Thyroid gland (tissue), 4 donors: ENCODE results near the gene ICAM4.

Experiments used
- CTCF ChIP-seq, 6 experiments: fragments of 200-600 bp in 3 of 6; fragments of 450-650 bp in 3 of 6; sonication (generic) in 3 of 6; IDR thresholded peaks; one replicate each; pipeline ENCODE4 v1.5.1; 2016 to 2019; ENCODE audit warnings: antibody characterized with exemption in 6 of 6, mild to moderate bottlenecking in 2 of 6, inconsistent platforms in 1 of 6, moderate library complexity in 1 of 6
- POLR2A ChIP-seq, 2 donors: fragments of 450-650 bp; IDR thresholded peaks; one replicate each; pipeline ENCODE4 v1.6.1; 2017; ENCODE audit warnings: antibody characterized with exemption in 2 of 2, mild to moderate bottlenecking in 2 of 2, moderate library complexity in 1 of 2

- TF ChIP-seq POLR2A (IDR thresholded peaks at IDR 0.05), result no peak
- no peak for TF ChIP-seq CTCF (IDR thresholded peaks at IDR 0.05)
Observed at GRCh38 chr19:10295847-10296591, 9.3 kb downstream of the ICAM4 start.
